K562 (cell line): ENCODE data around the gene U2AF1L4. TPM values are rescaled to one million over a fixed set of nuclear protein-coding genes. Genes with fewer than 3 reads are reported as not detected.

Experiments used
- ATF7 ChIP-seq: fragments of 450-650 bp; IDR thresholded peaks from 2 replicates; pipeline ENCODE4 v1.7.1; 2014; ENCODE audit warnings: mild to moderate bottlenecking, moderate library complexity
- BRF2 ChIP-seq: IDR thresholded peaks from 3 replicates; pipeline ENCODE4 v1.6.1; 2011; ENCODE audit warnings: borderline replicate concordance, mild to moderate bottlenecking; ENCODE audit not compliant: insufficient read length, insufficient read depth
- CHAMP1 ChIP-seq: fragments of 450-650 bp; IDR thresholded peaks from 2 replicates; pipeline ENCODE4 v1.6.1; 2016; ENCODE audit warnings: mild to moderate bottlenecking
- CHD1 ChIP-seq: fragments of 200-600 bp; sonication (generic); IDR thresholded peaks from one replicate; pipeline ENCODE4 v1.6.1; 2012; ENCODE audit warnings: mild to moderate bottlenecking, moderate library complexity, low read length, inconsistent platforms
- ELF2 ChIP-seq: fragments of 250-450 bp; sonication (Bioruptor Pico); IDR thresholded peaks from 2 replicates; pipeline ENCODE4 v1.5.0; 2021; ENCODE audit warnings: mild to moderate bottlenecking
- NEUROD1 ChIP-seq: fragments of 150-350 bp; IDR thresholded peaks from 2 replicates; pipeline ENCODE4 v1.6.1; 2014; ENCODE audit warnings: borderline replicate concordance, low read length, low read depth; ENCODE audit not compliant: partially characterized antibody
- POLR2G ChIP-seq: fragments of 200-400 bp; formaldehyde crosslinking; IDR thresholded peaks from 2 replicates; pipeline ENCODE4 v1.6.1; 2017; ENCODE audit warnings: low read depth, mild to moderate bottlenecking, antibody characterized with exemption, low read length, moderate library complexity
- SAFB ChIP-seq: fragments of 200-400 bp; formaldehyde crosslinking; IDR thresholded peaks from 2 replicates; pipeline ENCODE4 v1.6.1; 2017; ENCODE audit warnings: low read depth, low read length, borderline replicate concordance
- SMAD1 ChIP-seq: fragments of 150-350 bp; IDR thresholded peaks from 2 replicates; pipeline ENCODE4 v1.6.1; 2014; ENCODE audit warnings: low read length, low read depth; ENCODE audit not compliant: partially characterized antibody
- SMAD3 ChIP-seq: fragments of 450-650 bp; formaldehyde crosslinking; conservative IDR thresholded peaks from 2 replicates; pipeline ENCODE4 v1.4.0; 2020; ENCODE audit warnings: mild to moderate bottlenecking
- SUPT5H ChIP-seq: fragments of 450-650 bp; IDR thresholded peaks from 2 replicates; pipeline ENCODE4 v1.6.1; 2016
- TCFL5 ChIP-seq: fragments of 250-450 bp; sonication (Bioruptor Pico); conservative IDR thresholded peaks from 2 replicates; pipeline ENCODE4 v1.6.1; 2021; ENCODE audit warnings: mild to moderate bottlenecking, moderate library complexity, matching md5 sums
- YY1 ChIP-seq, 3 experiments: IDR thresholded peaks; 2 replicates each; pipeline ENCODE4 v1.6.1; 2011; ENCODE audit warnings: low read length in 2 of 3, mild to moderate bottlenecking in 2 of 3, moderate library complexity in 2 of 3, borderline replicate concordance in 1 of 3, control low read depth in 1 of 3, low read depth in 1 of 3; ENCODE audit not compliant: insufficient read depth in 3 of 3, insufficient replicate concordance in 2 of 3, control insufficient read depth in 1 of 3, insufficient read length in 1 of 3; ENCODE audit errors: extremely low read depth in 1 of 3
- polyA plus RNA-seq, 8 experiments: library from polyadenylated mRNA; depleted of rRNA in 4 of 8; stranded (reverse) in 5 of 8; unstranded in 3 of 8; fragments of >200 nt; fragmentation: Nextera tagmentation in 2 of 8; fragmentation: Illumina TruSeq in 1 of 8; extraction: Ambion mirVana in 2 of 8; extraction: Trizol in 1 of 8; gene quantifications; 2 replicates each; pipeline versions ENCODE4 v1.2.1 to v1.2.3, GENCODE V29; 2011 to 2014; ENCODE audit warnings: inconsistent platforms in 1 of 8, missing spikeins in 1 of 8
- total RNA-seq, 7 experiments: library from RNA; depleted of rRNA in 6 of 7; stranded (reverse); fragments of >200 nt in 6 of 7; fragmentation: Illumina TruSeq in 2 of 7; extraction: Trizol in 2 of 7; gene quantifications; 2 replicates each; pipeline versions ENCODE4 v1.2.1 to v1.2.3, GENCODE V29; 2011 to 2021; ENCODE audit warnings: low replicate concordance in 1 of 7
- TF ChIP-seq, protein P1 (sequence below), 2 experiments: fragments of 200-800 bp in 1 of 2; sonication (Bioruptor generic) in 1 of 2; sonication (generic) in 1 of 2; formaldehyde crosslinking in 1 of 2; IDR thresholded peaks in 1 of 2; conservative IDR thresholded peaks in 1 of 2; 2 replicates each; pipeline versions ENCODE4 v1.5.0 to v1.6.1; 2016 to 2020; ENCODE audit warnings: missing compliant biosample characterization in 1 of 2, missing genetic modification characterization in 1 of 2, missing genetic modification reagents in 1 of 2
- TF ChIP-seq, protein P2 (sequence below), 3 experiments: fragments of 200-800 bp in 1 of 3; sonication (Bioruptor generic) in 1 of 3; sonication (generic) in 1 of 3; formaldehyde crosslinking in 1 of 3; IDR thresholded peaks; 2 replicates each; pipeline versions ENCODE4 v1.6.1 to v1.8.0; 2016 to 2022; ENCODE audit warnings: mild to moderate bottlenecking in 2 of 3, missing compliant biosample characterization in 2 of 3, missing genetic modification characterization in 2 of 3, missing genetic modification reagents in 1 of 3

Gene U2AF1L4
- total and polyA plus RNA-seq, 9 of the 15 experiments (the other 6 are each of a cell fraction or from before 2014, with no cell fraction given) = 8.4 to 19.5 (median 12.6) TPM

DNA sequence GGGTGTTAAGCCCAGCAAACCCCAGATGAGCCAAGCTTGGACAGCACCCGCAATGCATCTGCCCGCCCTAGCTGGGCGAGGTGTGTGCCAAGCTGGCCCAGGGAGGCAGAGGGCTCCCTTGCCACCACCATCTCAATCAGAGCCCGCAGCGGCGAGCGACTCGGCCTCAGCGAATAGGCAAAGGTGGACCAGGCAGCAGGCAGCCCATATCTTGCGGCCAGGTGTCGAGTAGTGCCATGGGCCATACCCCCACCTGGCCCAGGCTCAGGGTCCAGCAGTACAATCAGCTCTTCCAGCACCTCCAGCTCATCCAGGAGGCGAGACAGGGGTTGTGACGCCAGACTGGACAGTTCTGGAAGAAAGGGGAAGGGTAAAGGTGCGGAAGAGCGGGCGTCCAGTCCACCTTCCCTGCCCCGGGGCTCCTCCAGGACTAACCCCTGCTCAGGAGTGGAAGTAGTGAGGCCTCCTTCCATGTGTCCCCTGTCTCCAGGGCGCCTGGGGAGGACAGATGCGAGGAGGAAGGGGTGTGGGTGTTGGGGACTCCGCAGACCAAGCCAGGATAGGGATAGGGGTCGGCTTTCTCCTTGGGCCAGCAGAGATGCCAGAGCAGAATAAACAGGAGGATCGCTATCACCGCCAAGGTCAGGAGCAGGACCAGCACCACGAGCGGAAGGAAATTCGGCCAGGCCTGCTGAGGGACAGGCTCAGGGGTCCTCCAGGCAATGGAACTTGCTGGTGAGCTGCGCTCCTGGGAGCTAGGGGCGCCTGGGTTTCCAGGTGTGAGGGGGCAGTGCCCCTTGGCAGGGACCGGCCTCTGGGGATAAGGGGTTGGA is 5.7 kb downstream of the U2AF1L4 start (continued):
- no peak for TF ChIP-seq CHAMP1
- TF ChIP-seq TCFL5 = no peak
- TF ChIP-seq BRF2 = no peak
- TF ChIP-seq, protein P1, sequence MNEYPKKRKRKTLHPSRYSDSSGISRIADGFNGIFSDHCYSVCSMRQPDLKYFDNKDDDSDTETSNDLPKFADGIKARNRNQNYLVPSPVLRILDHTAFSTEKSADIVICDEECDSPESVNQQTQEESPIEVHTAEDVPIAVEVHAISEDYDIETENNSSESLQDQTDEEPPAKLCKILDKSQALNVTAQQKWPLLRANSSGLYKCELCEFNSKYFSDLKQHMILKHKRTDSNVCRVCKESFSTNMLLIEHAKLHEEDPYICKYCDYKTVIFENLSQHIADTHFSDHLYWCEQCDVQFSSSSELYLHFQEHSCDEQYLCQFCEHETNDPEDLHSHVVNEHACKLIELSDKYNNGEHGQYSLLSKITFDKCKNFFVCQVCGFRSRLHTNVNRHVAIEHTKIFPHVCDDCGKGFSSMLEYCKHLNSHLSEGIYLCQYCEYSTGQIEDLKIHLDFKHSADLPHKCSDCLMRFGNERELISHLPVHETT (CRISPR knock-in tag; conservative IDR thresholded peaks at IDR 0.05 in 1 of 2, IDR thresholded peaks at IDR 0.05 in 1 of 2) = no peak
- TF ChIP-seq, protein P2, sequence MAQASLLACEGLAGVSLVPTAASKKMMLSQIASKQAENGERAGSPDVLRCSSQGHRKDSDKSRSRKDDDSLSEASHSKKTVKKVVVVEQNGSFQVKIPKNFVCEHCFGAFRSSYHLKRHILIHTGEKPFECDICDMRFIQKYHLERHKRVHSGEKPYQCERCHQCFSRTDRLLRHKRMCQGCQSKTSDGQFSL (CRISPR knock-in tag; IDR thresholded peaks at IDR 0.05) = no peak
- TF ChIP-seq, protein P2 (tag; IDR thresholded peaks at IDR 0.05) = no peak
- no peak for TF ChIP-seq NEUROD1
- no peak for TF ChIP-seq YY1 (IDR thresholded peaks at IDR 0.05; ENCODE audit: borderline replicate concordance in 1 of 3, control insufficient read depth in 1 of 3, extremely low read depth in 1 of 3, insufficient read depth in 3 of 3, insufficient read length in 1 of 3, insufficient replicate concordance in 2 of 3, low read depth in 1 of 3, low read length in 2 of 3)
- no peak for TF ChIP-seq SAFB
- TF ChIP-seq SMAD1 = no peak
- TF ChIP-seq SMAD3 (CRISPR knock-in tag) = no peak
- TF ChIP-seq POLR2G = 0 out of 2 replicates have a peak, but pooled peaks have one; percentile 15
- TF ChIP-seq SUPT5H = 0 out of 2 replicates have a peak, but pooled peaks have one; percentile 37
- TF ChIP-seq ATF7 = no peak
- no peak for TF ChIP-seq CHD1
- TF ChIP-seq ELF2 (CRISPR knock-in tag) = no peak
